Measurements from ENCODE around the gene SEMA4B. TPM values are rescaled to one million over a fixed set of nuclear protein-coding genes. Genes with fewer than 3 reads are reported as not detected.

The SEMA4B gene
- total and polyA plus RNA-seq, 9 of the 15 experiments (the other 6 are each of a cell fraction or from before 2014, with no cell fraction given): 1.3 to 33.6 (median 11.0) TPM

GRCh38 chr15:90265271-90266060, 64.3 kb downstream of the SEMA4B start, which contains the start of gene NGRN (continued):
- peak; percentile 39 for TF ChIP-seq REST (IDR thresholded peaks at IDR 0.05; ENCODE audit: borderline replicate concordance)
- no peak; the same call in 1 of the 2 replicates for TF ChIP-seq REST (CRISPR knock-in tag; IDR thresholded peaks at IDR 0.05; ENCODE audit: low read depth)
- TF ChIP-seq BCOR (IDR thresholded peaks at IDR 0.05): 0 out of 2 replicates have a peak, but pooled peaks have one; percentile 30
- TF ChIP-seq CHD1 (IDR thresholded peaks at IDR 0.05; ENCODE audit: low read length): peak; percentile 70
- 0 out of 2 replicates have a peak, but pooled peaks have one; percentile 19 for TF ChIP-seq DPF2 (IDR thresholded peaks at IDR 0.05)
- TF ChIP-seq CTBP1 (IDR thresholded peaks at IDR 0.05; ENCODE audit: borderline replicate concordance): peak; percentile 42; the same call in 1 of the 2 replicates
- TF ChIP-seq DMBX1 (CRISPR knock-in tag; IDR thresholded peaks at IDR 0.05; ENCODE audit: borderline replicate concordance): no peak
- no peak for TF ChIP-seq STAG1 (CRISPR knock-in tag; IDR thresholded peaks at IDR 0.05; ENCODE audit: borderline replicate concordance)
- TF ChIP-seq ID3 (CRISPR knock-in tag; IDR thresholded peaks at IDR 0.05): no peak
- TF ChIP-seq ID3 (tag; IDR thresholded peaks at IDR 0.05): peak; percentile 72; the same call in 1 of the 2 replicates
- TF ChIP-seq LCOR (CRISPR knock-in tag; IDR thresholded peaks at IDR 0.05): peak; percentile 23
- TF ChIP-seq NCOR1 (IDR thresholded peaks at IDR 0.05): peak; percentile 31; the same call in 1 of the 2 replicates
- TF ChIP-seq KLF13 (tag; IDR thresholded peaks at IDR 0.05; ENCODE audit: borderline replicate concordance, low read depth): peak; percentile 55
- TF ChIP-seq CREB3L1 (IDR thresholded peaks at IDR 0.05; ENCODE audit: borderline replicate concordance, low read depth): peak; percentile 82
- no peak for TF ChIP-seq CTCFL (IDR thresholded peaks at IDR 0.05; ENCODE audit: borderline replicate concordance, insufficient read depth, low read depth, low read length, poor library complexity, severe bottlenecking)
